ENCODE data around the gene TEX9.

Gene TEX9

DNA sequence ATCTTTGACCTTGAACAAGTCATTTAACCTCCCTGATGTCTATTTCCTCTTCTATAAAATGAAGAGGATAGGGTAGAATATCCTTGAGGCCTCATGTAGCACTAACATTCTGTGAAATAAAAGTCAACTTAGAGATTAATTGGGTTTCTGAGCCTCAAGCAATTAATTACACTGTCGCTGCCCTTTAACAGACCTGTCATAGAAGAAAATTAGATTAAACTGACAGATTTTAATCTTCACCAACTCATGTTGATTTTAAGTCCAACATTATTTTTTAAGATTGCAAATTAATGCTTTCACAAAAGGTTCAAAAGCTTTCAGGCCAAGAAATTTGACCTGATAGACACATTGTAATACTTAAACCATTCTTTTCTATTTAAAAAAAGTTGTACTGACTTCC, 107.8 kb downstream of the TEX9 start:
- Histone ChIP-seq H3K27me3 (ENCODE audit: insufficient read depth, poor library complexity, severe bottlenecking) (peaks cover 4% of the 10 kb centered on the region), H3K36me3 (ENCODE audit: low read depth) (no peaks in the 10 kb centered on the region), H3K9me3 (ENCODE audit: severe bottlenecking) (no peaks in the 10 kb centered on the region), H3K4me3 (ENCODE audit: severe bottlenecking) (no peak overlapping the region), H3K27ac (ENCODE audit: poor library complexity, severe bottlenecking) (no peak overlapping the region), H3K4me1 (ENCODE audit: insufficient read depth, poor library complexity, severe bottlenecking) (no peaks in the 10 kb centered on the region)
- no peak for ATAC-seq (ENCODE audit: low read depth)
- TF ChIP-seq, protein P1, sequence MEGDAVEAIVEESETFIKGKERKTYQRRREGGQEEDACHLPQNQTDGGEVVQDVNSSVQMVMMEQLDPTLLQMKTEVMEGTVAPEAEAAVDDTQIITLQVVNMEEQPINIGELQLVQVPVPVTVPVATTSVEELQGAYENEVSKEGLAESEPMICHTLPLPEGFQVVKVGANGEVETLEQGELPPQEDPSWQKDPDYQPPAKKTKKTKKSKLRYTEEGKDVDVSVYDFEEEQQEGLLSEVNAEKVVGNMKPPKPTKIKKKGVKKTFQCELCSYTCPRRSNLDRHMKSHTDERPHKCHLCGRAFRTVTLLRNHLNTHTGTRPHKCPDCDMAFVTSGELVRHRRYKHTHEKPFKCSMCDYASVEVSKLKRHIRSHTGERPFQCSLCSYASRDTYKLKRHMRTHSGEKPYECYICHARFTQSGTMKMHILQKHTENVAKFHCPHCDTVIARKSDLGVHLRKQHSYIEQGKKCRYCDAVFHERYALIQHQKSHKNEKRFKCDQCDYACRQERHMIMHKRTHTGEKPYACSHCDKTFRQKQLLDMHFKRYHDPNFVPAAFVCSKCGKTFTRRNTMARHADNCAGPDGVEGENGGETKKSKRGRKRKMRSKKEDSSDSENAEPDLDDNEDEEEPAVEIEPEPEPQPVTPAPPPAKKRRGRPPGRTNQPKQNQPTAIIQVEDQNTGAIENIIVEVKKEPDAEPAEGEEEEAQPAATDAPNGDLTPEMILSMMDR (IDR thresholded peaks at IDR 0.05; ENCODE audit: poor library complexity, severe bottlenecking) = no peak
- DNase-seq (ENCODE audit: low spot score) = no peak

DNA sequence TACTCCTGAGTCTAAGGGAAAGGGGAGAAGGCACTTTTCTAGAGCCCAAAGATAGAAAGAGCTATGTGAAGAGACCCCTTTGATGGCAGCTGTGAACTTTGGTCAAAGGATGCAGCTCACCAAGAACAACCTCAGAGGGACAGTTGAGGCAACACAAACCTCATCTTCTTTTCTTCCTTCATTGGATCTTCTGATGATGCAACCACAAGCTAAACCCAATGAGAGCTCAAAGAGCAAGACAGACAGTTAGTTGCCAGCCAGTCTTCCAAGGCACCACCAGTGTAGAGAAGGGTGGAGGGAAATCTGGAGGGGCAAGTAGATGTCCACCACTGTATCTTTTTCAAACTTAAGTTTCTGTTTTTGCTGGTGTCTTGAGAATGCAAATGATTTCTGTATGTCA, 110.1 kb downstream of the TEX9 start:
- Histone ChIP-seq H3K4me3 (ENCODE audit: severe bottlenecking) (no peak overlapping the region), H3K27me3 (ENCODE audit: insufficient read depth, poor library complexity, severe bottlenecking) (peaks cover 1% of the 10 kb centered on the region), H3K27ac (ENCODE audit: poor library complexity, severe bottlenecking) (no peak overlapping the region), H3K9me3 (ENCODE audit: severe bottlenecking) (no peaks in the 10 kb centered on the region), H3K4me1 (ENCODE audit: insufficient read depth, poor library complexity, severe bottlenecking) (no peaks in the 10 kb centered on the region), H3K36me3 (ENCODE audit: low read depth) (no peaks in the 10 kb centered on the region)
- ATAC-seq (ENCODE audit: low read depth) (no peak), DNase-seq (ENCODE audit: low spot score) (no peak)
- TF ChIP-seq, protein P1 (IDR thresholded peaks at IDR 0.05; ENCODE audit: poor library complexity, severe bottlenecking) = no peak

Data from RWPE2 (cell line).